Vagina (tissue), 2 donors: ENCODE measurements around the gene CCNF. TPM values are rescaled to one million over a fixed set of nuclear protein-coding genes. Genes with fewer than 3 reads are reported as not detected.
A peak's percentile ranks its signal among the peaks of the same experiment; 100 is the strongest.

Experiments used
- DNase-seq, 2 donors: peaks; one replicate each; pipeline ENCODE4 v3.0.0-alpha.2; 2017; ENCODE audit errors: extremely low spot score in 2 of 2
- H3K27ac ChIP-seq: fragments of 200-600 bp; sonication (generic); one replicate; pipeline ENCODE4 v1.5.1; 2019
- H3K27me3 ChIP-seq: fragments of 200-600 bp; sonication (generic); one replicate; pipeline ENCODE4 v1.5.1; 2019
- H3K36me3 ChIP-seq, 2 donors: fragments of 200-600 bp; sonication (generic); one replicate each; pipeline ENCODE4 v1.5.1; 2017 to 2019
- H3K4me1 ChIP-seq: fragments of 200-600 bp; sonication (generic); one replicate; pipeline ENCODE4 v1.5.1; 2019
- H3K4me3 ChIP-seq, 2 donors: fragments of 200-600 bp; sonication (generic); 1 replicate in 1 of 2; 2 replicates in 1 of 2; pipeline ENCODE4 v1.5.1; 2016 to 2019
- H3K9me3 ChIP-seq: fragments of 200-600 bp; sonication (generic); one replicate; pipeline ENCODE4 v1.5.1; 2019
- CTCF ChIP-seq, 3 experiments: fragments of 450-650 bp in 2 of 3; fragments of 200-600 bp in 1 of 3; sonication (generic) in 1 of 3; IDR thresholded peaks; one replicate each; pipeline ENCODE4 v1.5.1; 2017 to 2019; ENCODE audit warnings: antibody characterized with exemption in 3 of 3, mild to moderate bottlenecking in 2 of 3, moderate library complexity in 2 of 3
- POLR2A ChIP-seq, 2 donors: fragments of 450-650 bp; IDR thresholded peaks; one replicate each; pipeline ENCODE4 v1.6.1; 2017; ENCODE audit warnings: antibody characterized with exemption in 2 of 2, mild to moderate bottlenecking in 2 of 2, moderate library complexity in 2 of 2
- POLR2AphosphoS5 ChIP-seq, 2 donors: sonication (generic); formaldehyde crosslinking; IDR thresholded peaks; one replicate each; pipeline ENCODE4 v1.9.0; 2017; ENCODE audit warnings: antibody characterized with exemption in 2 of 2, mild to moderate bottlenecking in 2 of 2, low read depth in 1 of 2; ENCODE audit not compliant: insufficient read depth in 1 of 2
- intact Hi-C: fragments of 100-400 bp; cut with DNase I; formaldehyde crosslinking; loops from one replicate; pipeline ENCODE4 v1.15.1; 2023
- total RNA-seq: library from RNA; depleted of rRNA; stranded (reverse); fragments of >200 nt; gene quantifications from one replicate; pipeline ENCODE4 v1.2.3, GENCODE V29; 2016

CCNF gene
- total RNA-seq, 1 donor from 2014 or later, result 2.5 TPM

- H3K36me3 ChIP-seq, result no peaks in the 10 kb centered on the region
- DNase-seq, result no peak
- H3K27ac ChIP-seq, result no peak overlapping the region
- H3K27me3 ChIP-seq, result peaks cover 4% of the 10 kb centered on the region
- TF ChIP-seq POLR2AphosphoS5 (IDR thresholded peaks at IDR 0.05; ENCODE audit: insufficient read depth in 1 of 2, low read depth in 1 of 2) (no peak), CTCF (IDR thresholded peaks at IDR 0.05) (no peak), POLR2A (IDR thresholded peaks at IDR 0.05) (no peak)
- intact Hi-C loops, result no loop called here
- H3K9me3 ChIP-seq, result no peaks in the 10 kb centered on the region
- H3K4me1 ChIP-seq, result peaks cover 71% of the 10 kb centered on the region
- H3K4me3 ChIP-seq, result peak overlapping the region; percentile 17 to 33
Measured at GRCh38 chr16:2471653-2472487, 42.6 kb downstream of the CCNF start.

GRCh38 chr16:2472488-2472864 is 43.2 kb downstream of the CCNF start:
- Histone ChIP-seq H3K27ac (no peak overlapping the region), H3K4me1 (peaks cover 66% of the 10 kb centered on the region), H3K9me3 (no peaks in the 10 kb centered on the region), H3K27me3 (peaks cover 4% of the 10 kb centered on the region), H3K36me3 (no peaks in the 10 kb centered on the region), H3K4me3 (no peak overlapping the region)
- intact Hi-C loops, result no loop called here
- DNase-seq, result no peak
- no peak for TF ChIP-seq POLR2AphosphoS5 (IDR thresholded peaks at IDR 0.05; ENCODE audit: insufficient read depth in 1 of 2, low read depth in 1 of 2)
- TF ChIP-seq CTCF (IDR thresholded peaks at IDR 0.05), result no peak
- no peak for TF ChIP-seq POLR2A (IDR thresholded peaks at IDR 0.05)

- intact Hi-C loops, result no loop called here
- Histone ChIP-seq H3K27me3 (peaks cover 4% of the 10 kb centered on the region), H3K4me3 (peak overlapping the region; percentile 56 to 67), H3K36me3 (no peaks in the 10 kb centered on the region), H3K4me1 (peaks cover 64% of the 10 kb centered on the region), H3K27ac (no peak overlapping the region), H3K9me3 (no peaks in the 10 kb centered on the region)
- no peak for DNase-seq
- TF ChIP-seq POLR2A (IDR thresholded peaks at IDR 0.05) (no peak), POLR2AphosphoS5 (IDR thresholded peaks at IDR 0.05; ENCODE audit: insufficient read depth in 1 of 2, low read depth in 1 of 2) (no peak), CTCF (IDR thresholded peaks at IDR 0.05) (no peak)
Measured at GRCh38 chr16:2472885-2473445, 43.7 kb downstream of the CCNF start.

GRCh38 chr16:2473446-2473926 is 44.2 kb downstream of the CCNF start:
- intact Hi-C loops, result no loop called here
- H3K27me3 ChIP-seq, result peaks cover 4% of the 10 kb centered on the region

More at GRCh38 chr16:2473446-2473926, 44.2 kb downstream of the CCNF start:
- TF ChIP-seq POLR2A (IDR thresholded peaks at IDR 0.05) (no peak), POLR2AphosphoS5 (IDR thresholded peaks at IDR 0.05; ENCODE audit: insufficient read depth in 1 of 2, low read depth in 1 of 2) (no peak), CTCF (IDR thresholded peaks at IDR 0.05) (no peak)
- no peaks in the 10 kb centered on the region for H3K9me3 ChIP-seq
- peak overlapping the region; percentile 56 to 67 for H3K4me3 ChIP-seq
- no peak for DNase-seq
- H3K36me3 ChIP-seq, result no peaks in the 10 kb centered on the region
- H3K4me1 ChIP-seq, result peaks cover 59% of the 10 kb centered on the region
- no peak overlapping the region for H3K27ac ChIP-seq
